Chondrocyte (in vitro differentiated cells): ENCODE results near the gene ELK3. TPM values are rescaled to one million over a fixed set of nuclear protein-coding genes. Genes with fewer than 3 reads are reported as not detected.

Experiments
- DNase-seq: peaks from one replicate; pipeline ENCODE4 v3.0.0; 2021; ENCODE audit warnings: mixed read lengths, low spot score
- H3K27ac Mint-ChIP-seq: one replicate; pipeline ENCODE4 v1.8.0; 2021; ENCODE audit warnings: mild to moderate bottlenecking, moderate library complexity, mixed read lengths; ENCODE audit not compliant: unreplicated experiment
- H3K27me3 Mint-ChIP-seq: 2 replicates; pipeline ENCODE4 v1.8.0; 2021; ENCODE audit warnings: low read depth, mixed read lengths
- H3K36me3 Mint-ChIP-seq: 2 replicates; pipeline ENCODE4 v1.8.0; 2021; ENCODE audit warnings: low read depth, mixed read lengths
- H3K4me1 Mint-ChIP-seq: 2 replicates; pipeline ENCODE4 v1.8.0; 2021; ENCODE audit warnings: low read depth, mild to moderate bottlenecking, mixed read lengths
- H3K4me3 Mint-ChIP-seq: one replicate; pipeline ENCODE4 v1.8.0; 2021; ENCODE audit warnings: mild to moderate bottlenecking, moderate library complexity, mixed read lengths; ENCODE audit not compliant: unreplicated experiment
- H3K9me3 Mint-ChIP-seq: 2 replicates; pipeline ENCODE4 v1.8.0; 2021; ENCODE audit warnings: low read depth, mixed read lengths
- CTCF ChIP-seq: fragments of 200-600 bp; sonication (generic); IDR thresholded peaks from 2 replicates; pipeline ENCODE4 v1.5.0; 2021; ENCODE audit warnings: antibody characterized with exemption, mild to moderate bottlenecking, moderate library complexity
- total RNA-seq: library from RNA; stranded (reverse); gene quantifications from 3 replicates; pipeline ENCODE4 v1.2.1, GENCODE V29; 2021

Gene ELK3
- total RNA-seq, 1 donor from 2014 or later: 38.8 TPM

- H3K4me1 Mint-ChIP-seq: no peaks in the 10 kb centered on the region
- no peak overlapping the region for H3K4me3 Mint-ChIP-seq
- no peak for TF ChIP-seq CTCF
- no peaks in the 10 kb centered on the region for H3K9me3 Mint-ChIP-seq
- no peaks in the 10 kb centered on the region for H3K36me3 Mint-ChIP-seq
- no peak for DNase-seq
- no peak overlapping the region for H3K27ac Mint-ChIP-seq
- no peaks in the 10 kb centered on the region for H3K27me3 Mint-ChIP-seq
Observed at GRCh38 chr12:96166765-96167164, 27.4 kb upstream of the ELK3 start.

DNA sequence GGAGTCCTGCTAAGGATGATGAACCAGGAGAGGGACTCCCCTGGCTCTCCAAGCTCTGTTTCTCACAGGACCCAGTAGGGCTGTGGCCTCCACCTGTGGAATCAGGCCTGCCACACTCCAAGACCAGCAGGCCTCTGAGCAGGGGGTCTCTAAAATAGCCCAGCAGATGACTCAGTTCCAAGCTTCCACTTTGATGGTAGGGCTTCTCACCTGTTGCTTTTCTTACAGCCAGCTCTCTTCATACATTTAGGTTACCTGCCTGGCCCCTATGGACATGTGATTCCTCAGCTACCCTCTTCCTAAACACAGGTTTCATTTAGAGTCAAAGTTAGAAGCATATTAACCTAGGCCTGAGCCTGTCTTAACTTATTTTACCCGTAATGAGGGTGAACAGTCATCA, 26.7 kb upstream of the ELK3 start:
- no peak for DNase-seq
- Mint-ChIP-seq H3K4me3 (no peak overlapping the region), H3K27ac (no peak overlapping the region), H3K4me1 (no peaks in the 10 kb centered on the region), H3K27me3 (no peaks in the 10 kb centered on the region), H3K9me3 (no peaks in the 10 kb centered on the region), H3K36me3 (no peaks in the 10 kb centered on the region)
- TF ChIP-seq CTCF: no peak

DNA sequence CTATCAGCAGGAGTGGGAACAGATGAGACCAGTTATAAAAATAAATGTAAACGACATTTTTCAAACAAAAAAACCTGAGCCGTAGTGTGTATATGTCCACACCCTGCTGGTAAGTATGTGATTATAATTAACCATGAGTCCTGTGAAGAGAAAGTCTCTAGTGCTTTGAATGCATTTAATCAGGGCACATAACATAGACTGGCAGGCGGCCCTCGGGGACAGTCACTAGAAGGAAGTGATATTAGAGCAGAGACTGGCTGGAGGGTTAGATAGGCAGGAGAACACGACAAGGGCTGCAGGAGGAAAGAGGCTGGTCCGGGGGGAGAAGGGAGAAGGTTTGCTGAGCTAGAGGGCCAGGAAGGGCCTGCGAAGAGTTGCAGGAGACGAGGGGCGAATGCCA, 23.8 kb upstream of the ELK3 start:
- Mint-ChIP-seq H3K9me3 (no peaks in the 10 kb centered on the region), H3K27ac (no peak overlapping the region)

DNA sequence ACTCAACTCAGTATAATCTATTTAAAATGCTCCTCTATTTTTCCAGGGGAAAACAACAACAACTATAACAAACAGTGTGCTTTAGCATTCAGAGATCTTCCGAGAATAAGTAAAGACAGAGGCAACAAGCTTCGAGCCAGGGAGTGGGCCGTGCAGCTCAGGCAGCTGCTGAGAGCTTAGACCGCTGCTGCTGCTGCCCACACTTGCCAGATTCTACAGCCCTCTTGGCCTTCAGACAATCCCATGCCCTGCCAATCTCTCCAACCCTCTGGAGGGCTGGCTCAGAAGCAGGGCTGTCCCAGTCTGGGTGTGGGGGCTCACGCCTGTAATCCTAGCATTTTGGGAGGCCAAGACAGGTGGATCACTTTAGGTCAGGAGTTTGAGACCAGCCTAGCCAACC, 23.4 kb upstream of the ELK3 start:
- no peaks in the 10 kb centered on the region for H3K4me1 Mint-ChIP-seq
- H3K9me3 Mint-ChIP-seq: no peaks in the 10 kb centered on the region
- no peak overlapping the region for H3K27ac Mint-ChIP-seq
- no peaks in the 10 kb centered on the region for H3K36me3 Mint-ChIP-seq
- no peak for DNase-seq
- TF ChIP-seq CTCF: no peak
- no peak overlapping the region for H3K4me3 Mint-ChIP-seq
- no peaks in the 10 kb centered on the region for H3K27me3 Mint-ChIP-seq

More for the DNA sequence above, 23.8 kb upstream of the ELK3 start:
- Mint-ChIP-seq H3K36me3 (no peaks in the 10 kb centered on the region), H3K4me1 (no peaks in the 10 kb centered on the region), H3K27me3 (no peaks in the 10 kb centered on the region), H3K4me3 (no peak overlapping the region)
- DNase-seq: no peak
- no peak for TF ChIP-seq CTCF

DNA sequence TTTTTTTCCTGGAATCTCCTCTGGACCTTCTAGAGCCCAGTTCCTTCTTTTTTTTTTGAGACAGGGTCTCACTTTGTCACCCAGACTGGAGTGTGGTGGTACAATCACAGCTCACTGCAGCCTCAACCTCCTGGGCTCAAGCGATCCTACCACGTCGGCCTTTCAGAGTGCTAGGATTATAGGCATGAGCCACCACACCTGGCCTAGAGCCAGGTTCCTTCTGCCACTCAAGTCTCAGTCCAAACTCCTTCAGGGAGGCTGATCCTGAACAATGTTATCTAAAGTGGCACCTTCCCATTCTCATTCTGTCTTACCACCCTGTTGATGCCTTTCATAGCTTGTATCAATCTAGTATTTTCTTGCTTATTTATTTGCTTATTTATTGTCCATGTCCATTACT, 22.3 kb upstream of the ELK3 start:
- no peak for TF ChIP-seq CTCF
- DNase-seq: no peak
- Mint-ChIP-seq H3K36me3 (no peaks in the 10 kb centered on the region), H3K4me3 (no peak overlapping the region), H3K27ac (no peak overlapping the region), H3K9me3 (peaks cover 6% of the 10 kb centered on the region), H3K27me3 (no peaks in the 10 kb centered on the region), H3K4me1 (peaks cover under 1% of the 10 kb centered on the region)
